Calu3 (cell line): ENCODE measurements around the gene LAT. TPM values are rescaled to one million over a fixed set of nuclear protein-coding genes. Genes with fewer than 3 reads are reported as not detected.

Experiments used
- BruUV-seq: library from RNA; stranded (reverse); fragments of 400-500 nt; replicated peaks from 2 replicates; lab custom pipeline; 2021; lab: Mats Ljungman, UMichigan
- CTCF ChIA-PET: fragments of 300-600 bp; sonication (Branson Sonifier 250); formaldehyde crosslinking; loops from one replicate; lab custom pipeline; 2022; ENCODE audit warnings: antibody characterized with exemption; lab: Charles Lee
- DNase-seq: peaks from one replicate; pipeline ENCODE4 v3.0.0; 2022
- H3K27ac Mint-ChIP-seq: one replicate; pipeline ENCODE4 v1.8.0; 2022; ENCODE audit warnings: mixed read lengths; ENCODE audit not compliant: unreplicated experiment
- H3K27me3 Mint-ChIP-seq: one replicate; pipeline ENCODE4 v1.8.0; 2022; ENCODE audit warnings: mixed read lengths; ENCODE audit not compliant: unreplicated experiment
- H3K36me3 Mint-ChIP-seq: one replicate; pipeline ENCODE4 v1.8.0; 2022; ENCODE audit warnings: mild to moderate bottlenecking, moderate library complexity, mixed read lengths; ENCODE audit not compliant: insufficient read depth, unreplicated experiment
- H3K4me1 Mint-ChIP-seq: one replicate; pipeline ENCODE4 v1.8.0; 2022; ENCODE audit warnings: mild to moderate bottlenecking, low read depth, mixed read lengths; ENCODE audit not compliant: unreplicated experiment
- H3K4me3 Mint-ChIP-seq: one replicate; pipeline ENCODE4 v1.8.0; 2022; ENCODE audit warnings: mild to moderate bottlenecking, low read depth, moderate library complexity, mixed read lengths; ENCODE audit not compliant: unreplicated experiment
- H3K9me3 Mint-ChIP-seq: one replicate; pipeline ENCODE4 v1.8.0; 2022; ENCODE audit warnings: low read depth, mixed read lengths; ENCODE audit not compliant: unreplicated experiment
- CTCF ChIP-seq: fragments of 200-600 bp; IDR thresholded peaks from one replicate; pipeline ENCODE4 v1.8.0; 2022; ENCODE audit warnings: antibody characterized with exemption; ENCODE audit not compliant: unreplicated experiment
- intact Hi-C: fragments of 100-400 bp; cut with micrococcal nuclease; formaldehyde crosslinking; loops from one replicate; pipeline ENCODE4 v1.10.0; 2022; ENCODE audit not compliant: unreplicated experiment
- total RNA-seq: library from RNA; stranded (reverse); gene quantifications from 2 replicates; pipeline ENCODE4 v1.2.3, GENCODE V29; 2022

The LAT gene
- total RNA-seq, 1 experiment from 2014 or later, result 11.3 TPM

GRCh38 chr16:28950648-28951409, 34.0 kb upstream of the LAT start, which contains the start of gene NFATC2IP:
Gene NFATC2IP (plus strand): TSS chr16:28950937. CDS start chr16:28951012, 75 bp downstream.
- Mint-ChIP-seq H3K9me3 (no peaks in the 10 kb centered on the region), H3K27ac (peak within 1 kb of the TSS; percentile 96), H3K36me3 (peaks cover 29% of the 10 kb centered on the region), H3K4me3 (peak within 1 kb of the TSS; percentile 77), H3K27me3 (no peaks in the 10 kb centered on the region), H3K4me1 (peaks cover 22% of the 10 kb centered on the region)
- no TSS peak for BruUV-seq
- no peak for TF ChIP-seq CTCF
- intact Hi-C loops, result no loop called here
- peak; percentile 100 for DNase-seq
- CTCF ChIA-PET, result interaction anchor here (1.0 kb wide), 1 partner anchor 88 kb away, joined by 5 read pairs; the partner anchor contains the start of gene SH2B1

DNA sequence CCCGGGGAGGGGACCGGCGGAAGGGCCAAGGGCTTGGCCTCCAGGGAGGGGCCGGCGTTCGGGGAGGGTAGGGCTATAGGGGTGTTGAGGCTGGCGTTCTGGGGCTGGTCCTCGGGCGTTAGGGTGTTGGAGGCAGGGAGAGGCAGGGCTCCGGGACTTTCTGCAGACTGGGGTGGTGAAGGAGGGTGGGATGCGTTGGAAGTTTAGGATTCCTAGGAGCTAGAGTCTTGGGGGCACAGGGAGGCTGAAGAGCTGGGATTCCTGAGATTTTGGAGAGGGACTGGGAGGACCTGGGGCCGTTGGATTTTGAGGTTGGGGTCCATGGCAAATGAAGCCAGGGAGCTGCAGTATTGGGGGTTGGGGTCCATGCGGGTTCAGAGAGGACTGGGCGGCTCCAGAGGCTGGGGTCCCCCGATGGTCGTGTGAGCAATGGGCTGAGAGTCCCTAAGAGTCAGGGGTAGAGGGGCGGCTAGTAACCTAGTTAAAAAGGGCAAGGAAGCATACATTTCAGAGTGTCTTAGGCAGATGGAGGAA, 33.4 kb upstream of the LAT start:
- H3K36me3 Mint-ChIP-seq, result peaks cover 27% of the 10 kb centered on the region
- intact Hi-C loops, result no loop called here
- peak overlapping the region; percentile 65 for H3K27ac Mint-ChIP-seq
- no peaks in the 10 kb centered on the region for H3K27me3 Mint-ChIP-seq
- CTCF ChIA-PET, result no interaction called here
- peak overlapping the region; percentile 77 for H3K4me3 Mint-ChIP-seq
- no peak for DNase-seq
- peaks cover 18% of the 10 kb centered on the region for H3K4me1 Mint-ChIP-seq
- BruUV-seq, result no TSS peak
- no peaks in the 10 kb centered on the region for H3K9me3 Mint-ChIP-seq
- TF ChIP-seq CTCF, result no peak

GRCh38 chr16:28958216-28958615, 26.6 kb upstream of the LAT start:
- peaks cover 22% of the 10 kb centered on the region for H3K36me3 Mint-ChIP-seq
- H3K27ac Mint-ChIP-seq, result no peak overlapping the region
- no peaks in the 10 kb centered on the region for H3K27me3 Mint-ChIP-seq
- no peak for DNase-seq
- intact Hi-C loops, result no loop called here
- H3K9me3 Mint-ChIP-seq, result no peaks in the 10 kb centered on the region
- no peak for TF ChIP-seq CTCF
- CTCF ChIA-PET, result no interaction called here
- no TSS peak for BruUV-seq
- H3K4me1 Mint-ChIP-seq, result no peaks in the 10 kb centered on the region
- H3K4me3 Mint-ChIP-seq, result no peak overlapping the region

- CTCF ChIA-PET, result no interaction called here
- intact Hi-C loops, result no loop called here
- BruUV-seq, result no TSS peak
- Mint-ChIP-seq H3K27me3 (no peaks in the 10 kb centered on the region), H3K27ac (no peak overlapping the region), H3K36me3 (peaks cover 22% of the 10 kb centered on the region), H3K9me3 (no peaks in the 10 kb centered on the region), H3K4me3 (no peak overlapping the region), H3K4me1 (no peaks in the 10 kb centered on the region)
- no peak for DNase-seq
- TF ChIP-seq CTCF, result no peak
Observed at GRCh38 chr16:28958836-28959235, 26.0 kb upstream of the LAT start.
